ENCODE data around the gene SBNO1.
"Not testable (repeated sequence)": the region's sequence is repeated elsewhere in the genome, so short reads cannot be mapped to it uniquely, and the experiment has no call there.

The SBNO1 gene

DNA sequence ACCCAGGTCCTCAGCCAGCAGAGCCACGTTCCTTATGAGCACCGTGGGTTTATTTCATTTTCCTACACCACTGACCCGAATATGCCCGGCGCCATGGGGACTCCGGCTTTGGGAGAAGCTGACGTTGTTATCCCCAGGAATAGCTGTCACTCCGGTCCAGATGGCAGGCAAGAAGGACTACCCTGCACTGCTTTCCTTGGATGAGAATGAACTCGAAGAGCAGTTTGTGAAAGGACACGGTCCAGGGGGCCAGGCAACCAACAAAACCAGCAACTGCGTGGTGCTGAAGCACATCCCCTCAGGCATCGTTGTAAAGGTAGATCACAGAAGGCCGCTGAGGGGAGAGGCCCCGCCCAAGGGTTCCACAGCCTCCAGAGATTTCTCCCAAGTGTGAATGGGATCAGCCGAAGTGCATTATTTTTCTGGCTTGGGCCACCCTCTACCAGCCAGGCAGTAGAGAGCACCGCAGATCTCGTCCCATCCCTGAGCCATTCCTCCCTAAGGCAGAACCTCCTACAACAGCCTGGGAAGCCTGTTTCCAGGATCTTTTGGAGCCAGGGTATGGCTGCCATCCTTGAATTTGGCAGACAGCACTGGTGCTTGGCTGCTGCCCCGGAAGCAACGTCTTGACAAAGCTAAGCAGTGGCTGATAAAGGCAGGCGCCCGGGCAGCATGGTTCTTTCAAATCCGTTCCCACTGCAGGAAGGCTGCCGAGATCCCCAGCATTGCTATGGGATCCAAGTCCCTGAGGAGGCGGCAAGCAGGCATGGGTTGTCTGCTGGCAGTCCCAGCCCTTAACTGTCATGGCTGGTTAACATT lies 110.8 kb downstream of the SBNO1 start:
- Histone ChIP-seq H3K4me2 (no peak overlapping the region), H4K20me1 (peaks cover 30 to 65% (median 37%) of the 10 kb centered on the region in 11 experiments; a peak in 17 of 22 replicates), H3K27me3 (no peaks in the 10 kb centered on the region), H3K36me3 (peaks cover 71 to 99% (median 88%) of the 10 kb centered on the region in 11 experiments), H3K27ac (no peak overlapping the region), H3K4me1 (peaks cover 5 to 28% (median 22%) of the 10 kb centered on the region in 10 experiments; a peak in 18 of 20 replicates), H3K9ac (no peak overlapping the region), H3K9me3 (replicated peaks in 1 of 11) (peaks cover 0 to 8% (median 1%) of the 10 kb centered on the region in 11 experiments; a peak in 4 of 22 replicates), H3K4me3 (no peak overlapping the region)
- TF ChIP-seq Cebpa-rat (IDR thresholded peaks at IDR 0.05), result no peak

DNA sequence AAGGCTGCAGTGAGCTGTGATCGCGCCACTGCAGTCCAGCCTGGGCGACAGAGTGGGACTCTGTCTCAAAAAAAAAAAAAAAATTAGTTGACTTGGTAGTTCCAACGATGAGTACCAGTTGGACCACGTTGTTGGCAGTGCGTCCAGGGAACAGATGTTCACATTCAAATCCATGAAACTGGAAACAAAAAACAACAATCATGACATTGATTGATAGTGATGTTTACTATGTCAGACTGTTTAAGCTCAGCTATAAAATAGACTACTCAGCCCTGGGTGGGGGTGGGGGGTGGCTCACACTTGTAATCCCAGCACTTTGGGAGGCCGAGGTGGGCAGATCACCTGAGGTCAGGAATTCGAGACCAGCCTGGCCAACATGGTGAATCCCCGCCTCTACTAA lies 112.3 kb downstream of the SBNO1 start:
- Histone ChIP-seq H3K36me3 (peaks cover 70 to 99% (median 88%) of the 10 kb centered on the region in 11 experiments), H3K4me1 (peaks cover 5 to 13% (median 11%) of the 10 kb centered on the region in 10 experiments; a peak in 18 of 20 replicates), H3K9me3 (replicated peaks in 1 of 11) (peaks cover 8 to 23% (median 13%) of the 10 kb centered on the region in 11 experiments; a peak in 21 of 22 replicates), H4K20me1 (peaks cover 30 to 62% (median 40%) of the 10 kb centered on the region in 11 experiments; a peak in 17 of 22 replicates), H3K27ac (0 out of 22 replicates have a peak overlapping the region, but pooled peaks of 1 of the 11 experiments have one; percentile 64)
- H3K27me3 ChIP-seq, H3K4me3 ChIP-seq, H3K9ac ChIP-seq, H3K4me2 ChIP-seq: not testable (repeated sequence)

DNA sequence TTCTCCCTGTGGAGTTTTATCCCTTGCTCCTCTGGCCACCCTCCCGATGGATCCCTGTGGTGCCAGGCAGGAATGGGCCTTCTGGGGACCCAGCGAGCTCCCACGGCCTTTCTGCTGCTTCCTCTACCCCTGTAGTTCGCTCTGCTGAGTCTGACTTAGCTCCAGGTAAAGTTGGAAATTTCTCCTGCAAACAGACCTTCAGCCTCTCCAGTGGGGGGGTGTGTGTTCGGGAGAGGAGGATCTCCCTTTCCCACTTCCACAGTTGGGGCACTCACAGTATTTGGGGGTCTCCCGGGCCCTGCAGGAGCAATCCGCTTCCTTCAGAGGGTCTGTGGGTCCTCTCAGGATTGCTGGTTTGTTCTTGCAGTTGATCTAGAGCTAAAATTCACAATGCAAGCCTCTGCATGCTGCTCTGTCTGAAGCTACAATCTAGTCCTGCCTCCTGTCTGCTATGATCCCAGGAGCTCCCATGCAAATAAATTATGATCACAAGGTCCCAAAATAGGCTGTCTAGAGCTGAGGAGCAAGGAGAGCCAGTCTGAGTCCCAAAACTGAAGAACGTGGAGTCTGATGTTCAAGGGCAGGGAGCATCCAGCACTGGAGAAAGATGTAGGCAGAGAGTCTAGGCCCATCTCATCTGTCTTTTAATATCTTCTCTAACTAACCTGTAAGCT lies 113.1 kb downstream of the SBNO1 start:
- H3K36me3 ChIP-seq, result peaks cover 62 to 99% (median 82%) of the 10 kb centered on the region in 11 experiments
- peaks cover 29 to 68% (median 45%) of the 10 kb centered on the region in 11 experiments; a peak in 17 of 22 replicates for H4K20me1 ChIP-seq
- peak overlapping the region in 5 of 11 experiments; percentile 39 to 64 (median 46); a peak in 5 of 22 replicates for H3K27ac ChIP-seq
- peak overlapping the region in 1 of 11 experiments; percentile 23; a peak in 1 of 22 replicates for H3K9ac ChIP-seq
- H3K4me3 ChIP-seq, result no peak overlapping the region
- TF ChIP-seq Cebpa-rat (IDR thresholded peaks at IDR 0.05), result no peak
- H3K9me3 ChIP-seq (replicated peaks in 1 of 11), result peaks cover 8 to 23% (median 16%) of the 10 kb centered on the region in 11 experiments; a peak in 21 of 22 replicates
- H3K27me3 ChIP-seq, result no peaks in the 10 kb centered on the region
- H3K4me2 ChIP-seq, result peak overlapping the region in 2 of 11 experiments; percentile 47 to 69; a peak in 2 of 22 replicates
- H3K4me1 ChIP-seq, result peaks cover 5 to 12% (median 11%) of the 10 kb centered on the region in 10 experiments; a peak in 18 of 20 replicates

DNA sequence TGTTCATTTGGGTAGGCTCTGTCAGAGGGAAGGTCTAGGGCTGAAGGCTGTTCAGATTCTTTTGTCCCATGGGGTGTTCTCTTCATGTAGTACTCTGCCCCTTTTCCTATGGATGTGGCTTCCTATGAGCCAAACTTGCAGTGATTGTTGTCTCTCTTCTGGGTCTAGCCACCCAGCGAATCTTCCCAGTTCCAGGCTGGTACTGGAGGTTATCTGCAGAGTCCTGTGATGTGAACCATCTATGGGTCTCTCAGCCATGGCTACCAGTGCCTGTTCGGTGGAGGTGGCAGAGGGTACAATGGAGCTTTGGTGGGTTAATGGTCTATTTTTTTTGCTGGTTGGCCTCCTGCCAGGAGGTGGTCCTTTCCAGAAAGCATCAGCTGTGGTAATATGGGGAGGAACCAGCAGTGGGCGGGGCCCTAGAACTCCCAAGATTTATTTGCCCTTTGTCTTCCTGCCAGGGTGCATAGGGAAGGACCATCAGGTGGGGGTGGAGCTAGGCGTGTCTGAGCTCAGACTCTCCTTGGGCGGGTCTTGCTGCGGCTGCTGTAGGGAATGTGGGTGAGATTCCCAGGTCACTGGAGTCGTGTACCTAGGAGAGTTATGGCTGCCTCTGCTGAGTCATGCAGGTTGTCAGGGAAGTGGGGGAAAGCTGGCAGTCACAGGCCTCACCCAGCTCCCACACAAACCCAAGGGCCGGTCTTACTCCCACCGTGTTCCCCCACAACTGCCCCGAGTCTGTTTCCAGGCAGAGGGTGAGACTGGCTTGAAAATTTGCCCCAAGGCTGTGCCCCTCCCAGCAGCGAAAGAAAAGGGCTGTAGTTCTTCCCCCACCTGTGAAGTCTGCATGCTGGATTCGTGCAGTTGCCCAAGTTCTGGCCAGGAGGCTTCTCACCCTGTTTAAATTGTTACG lies 113.9 kb downstream of the SBNO1 start:
- peak overlapping the region in 2 of 11 experiments; percentile 3 to 23; a peak in 3 of 22 replicates for H3K9ac ChIP-seq
- peak overlapping the region in 9 of 11 experiments; percentile 5 to 69 (median 40); a peak in 11 of 22 replicates for H3K4me2 ChIP-seq
- peaks cover 53 to 92% (median 74%) of the 10 kb centered on the region in 11 experiments for H3K36me3 ChIP-seq
- peak overlapping the region in 7 of 11 experiments; percentile 15 to 64 (median 45); a peak in 12 of 22 replicates for H3K27ac ChIP-seq
- no peaks in the 10 kb centered on the region for H3K27me3 ChIP-seq
- TF ChIP-seq Cebpa-rat (IDR thresholded peaks at IDR 0.05), result no peak
- no peak overlapping the region for H3K4me3 ChIP-seq
- H4K20me1 ChIP-seq, result peaks cover 29 to 68% (median 43%) of the 10 kb centered on the region in 11 experiments; a peak in 17 of 22 replicates
- peaks cover 8 to 23% (median 16%) of the 10 kb centered on the region in 11 experiments; a peak in 21 of 22 replicates for H3K9me3 ChIP-seq (replicated peaks in 1 of 11)
- peaks cover 5 to 18% (median 13%) of the 10 kb centered on the region in 10 experiments; a peak in 18 of 20 replicates for H3K4me1 ChIP-seq

DNA sequence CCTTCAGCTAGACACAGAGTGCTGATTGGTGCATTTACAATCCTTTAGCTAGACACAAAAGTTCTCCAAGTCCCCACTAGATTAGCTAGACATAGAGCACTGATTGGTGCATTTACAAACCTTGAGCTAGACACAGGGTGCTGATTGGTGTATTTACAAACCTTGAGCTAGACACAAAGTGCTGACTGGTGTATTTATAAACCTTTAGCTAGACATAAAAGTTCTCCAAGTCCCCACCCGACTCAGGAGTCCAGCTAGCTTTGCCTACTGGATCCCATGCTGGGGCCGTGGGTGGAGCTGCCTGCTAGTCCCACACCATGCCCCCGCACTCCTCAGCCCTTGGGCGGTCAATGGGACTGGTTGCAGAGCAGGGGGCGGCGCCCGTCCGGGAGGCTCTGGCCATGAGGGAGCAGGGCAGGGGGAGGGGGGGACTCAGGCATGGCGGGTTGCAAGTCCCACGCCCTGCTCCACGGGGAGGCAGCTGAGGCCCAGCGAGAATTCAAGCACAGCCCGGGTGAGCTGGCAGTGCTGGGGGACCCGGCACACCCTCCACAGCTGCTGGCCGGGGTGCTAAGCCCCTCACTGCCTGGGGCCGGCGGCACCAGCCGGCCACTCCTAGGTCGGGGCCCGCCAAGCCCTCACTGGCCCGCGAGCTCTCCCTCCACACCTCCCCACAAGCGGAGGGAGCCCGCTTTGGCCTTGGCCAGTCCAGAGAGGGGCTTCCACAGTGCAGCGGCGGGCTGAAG lies 115.5 kb downstream of the SBNO1 start:
- peaks cover 29 to 67% (median 39%) of the 10 kb centered on the region in 11 experiments; a peak in 17 of 22 replicates for H4K20me1 ChIP-seq
- peaks cover 8 to 20% (median 14%) of the 10 kb centered on the region in 10 experiments; a peak in 18 of 20 replicates for H3K4me1 ChIP-seq
- H3K9ac ChIP-seq, H3K27ac ChIP-seq, H3K4me3 ChIP-seq, H3K27me3 ChIP-seq, H3K4me2 ChIP-seq: not testable (repeated sequence)
- H3K36me3 ChIP-seq, result peaks cover 40 to 87% (median 58%) of the 10 kb centered on the region in 11 experiments
- H3K9me3 ChIP-seq (replicated peaks in 1 of 11), result peaks cover 8 to 27% (median 16%) of the 10 kb centered on the region in 11 experiments; a peak in 21 of 22 replicates

DNA sequence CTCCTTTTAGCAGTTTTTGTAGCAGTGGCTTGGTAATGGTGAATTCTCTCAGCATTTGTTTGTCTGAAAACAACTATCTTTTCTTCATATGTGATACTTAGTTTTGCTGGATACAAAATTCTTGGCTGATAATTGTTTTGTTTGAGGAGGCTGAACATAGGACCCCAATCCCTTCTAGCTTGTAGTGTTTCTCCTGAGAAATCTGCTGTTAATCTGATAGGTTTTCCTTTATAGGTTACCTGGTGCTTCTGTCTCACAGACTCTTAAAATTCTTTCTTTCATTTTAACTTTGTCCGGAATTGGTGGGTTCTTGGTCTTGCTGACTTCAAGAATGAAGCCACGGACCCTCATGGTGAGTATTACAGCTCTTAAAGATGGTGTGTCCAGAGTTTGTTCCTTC lies 116.5 kb downstream of the SBNO1 start:
- not testable (repeated sequence) for H3K4me2 ChIP-seq, H3K4me3 ChIP-seq, H3K27ac ChIP-seq, H3K9ac ChIP-seq, H3K27me3 ChIP-seq
- Histone ChIP-seq H4K20me1 (peaks cover 22 to 62% (median 33%) of the 10 kb centered on the region in 11 experiments; a peak in 17 of 22 replicates), H3K9me3 (replicated peaks in 1 of 11) (peaks cover 8 to 27% (median 16%) of the 10 kb centered on the region in 11 experiments; a peak in 21 of 22 replicates), H3K4me1 (peaks cover 12 to 30% (median 19%) of the 10 kb centered on the region in 10 experiments; a peak in 19 of 20 replicates), H3K36me3 (peaks cover 32 to 81% (median 51%) of the 10 kb centered on the region in 11 experiments)

DNA sequence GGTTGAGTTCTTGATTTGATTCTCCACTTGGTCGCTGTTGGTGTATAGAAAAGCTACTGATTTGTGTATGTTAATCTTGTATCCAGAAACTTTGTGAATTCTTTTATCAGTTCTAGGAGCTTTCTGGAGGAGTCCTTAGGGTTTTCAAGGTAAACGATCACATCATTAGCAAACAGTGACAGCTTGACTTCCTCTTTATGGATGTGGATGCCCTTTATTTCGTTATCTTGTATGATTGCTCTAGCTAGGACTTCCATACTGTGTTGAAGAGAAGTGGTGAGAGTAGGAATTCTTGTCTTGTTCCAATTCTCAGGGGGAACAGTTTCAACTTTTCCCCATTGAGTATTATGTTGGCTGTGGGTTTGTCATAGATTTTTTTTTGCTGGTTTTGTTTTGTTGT lies 119.0 kb downstream of the SBNO1 start:
- peaks cover 12 to 59% (median 30%) of the 10 kb centered on the region in 11 experiments; a peak in 19 of 22 replicates for H4K20me1 ChIP-seq

More for the DNA sequence above, 119.0 kb downstream of the SBNO1 start:
- no peak overlapping the region for H3K4me3 ChIP-seq
- H3K36me3 ChIP-seq, result peaks cover 19 to 72% (median 41%) of the 10 kb centered on the region in 11 experiments
- peak overlapping the region in 2 of 11 experiments; percentile 12 to 20; a peak in 3 of 22 replicates for H3K4me2 ChIP-seq
- H3K27ac ChIP-seq, result no peak overlapping the region
- H3K9me3 ChIP-seq (replicated peaks in 1 of 11), result peaks cover 8 to 27% (median 16%) of the 10 kb centered on the region in 11 experiments; a peak in 21 of 22 replicates
- TF ChIP-seq Cebpa-rat (IDR thresholded peaks at IDR 0.05), result no peak
- H3K9ac ChIP-seq, result no peak overlapping the region
- H3K4me1 ChIP-seq, result peaks cover 31 to 46% (median 35%) of the 10 kb centered on the region in 10 experiments
- no peaks in the 10 kb centered on the region for H3K27me3 ChIP-seq
